NK-92 (cell line): ENCODE data around the gene TGFBR3L.

Experiments used
- DNase-seq: peaks from one replicate; lab custom pipeline; 2025; ENCODE audit not compliant: unreplicated experiment; lab: John Stamatoyannopoulos, UW

The TGFBR3L gene

DNA sequence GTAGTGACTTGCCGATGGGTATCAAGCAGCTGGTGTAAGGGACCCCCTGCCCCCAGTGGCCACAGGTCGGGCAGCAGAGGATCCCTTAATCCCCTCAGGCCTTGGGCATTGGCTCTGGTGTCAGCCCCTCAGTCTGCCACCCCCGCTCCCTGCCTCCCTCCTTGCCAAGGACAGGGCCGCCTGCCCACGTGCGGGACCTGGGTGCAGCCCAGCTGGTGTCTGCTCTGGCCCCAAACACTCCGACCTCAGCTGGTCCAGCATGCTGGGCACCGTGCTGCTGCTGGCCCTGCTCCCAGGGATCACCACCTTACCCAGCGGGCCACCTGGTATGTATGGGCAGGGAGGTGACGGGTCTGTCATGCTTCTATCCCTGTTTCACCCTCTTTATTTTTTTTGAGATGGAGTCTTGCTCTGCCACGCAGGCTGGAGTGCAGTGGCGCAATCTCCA, at the start of gene TGFBR3L:
TGFBR3L (plus strand) TSS at position 233 of the 448 bp plus-strand sequence.
- DNase-seq, result no peak

DNA sequence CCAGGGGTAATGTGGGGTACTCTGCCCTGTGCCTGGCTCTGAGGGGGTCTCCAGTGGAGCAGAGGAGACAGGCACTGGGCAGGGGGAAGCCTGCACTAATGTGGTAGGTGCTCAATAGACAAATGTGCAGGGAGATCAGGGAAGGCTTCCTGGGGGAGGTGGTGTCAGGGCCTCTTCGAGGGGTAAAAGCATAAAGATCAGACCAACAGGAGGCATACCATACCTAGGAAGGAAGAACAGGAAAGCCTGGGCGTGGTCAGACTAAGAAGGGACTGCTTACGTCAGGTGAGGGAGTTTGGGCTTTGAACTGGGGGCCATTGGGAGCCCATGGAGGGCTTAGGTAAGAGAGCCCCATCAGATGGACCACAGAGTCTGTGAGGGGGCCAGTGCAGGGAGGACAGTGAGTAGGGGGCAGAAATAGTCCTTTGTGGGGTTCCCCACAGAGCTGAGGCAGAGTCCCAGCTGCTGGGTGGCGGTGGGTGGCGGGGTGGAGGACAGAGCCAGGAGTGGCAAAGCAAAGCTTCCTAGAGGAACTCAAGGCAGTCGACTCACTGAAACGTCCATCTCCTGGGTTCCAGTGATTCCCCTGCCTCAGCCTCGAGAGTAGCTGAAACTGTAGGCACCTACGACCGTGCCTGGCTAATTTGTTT, 49.2 kb upstream of the TGFBR3L start:
- no peak for DNase-seq

DNA sequence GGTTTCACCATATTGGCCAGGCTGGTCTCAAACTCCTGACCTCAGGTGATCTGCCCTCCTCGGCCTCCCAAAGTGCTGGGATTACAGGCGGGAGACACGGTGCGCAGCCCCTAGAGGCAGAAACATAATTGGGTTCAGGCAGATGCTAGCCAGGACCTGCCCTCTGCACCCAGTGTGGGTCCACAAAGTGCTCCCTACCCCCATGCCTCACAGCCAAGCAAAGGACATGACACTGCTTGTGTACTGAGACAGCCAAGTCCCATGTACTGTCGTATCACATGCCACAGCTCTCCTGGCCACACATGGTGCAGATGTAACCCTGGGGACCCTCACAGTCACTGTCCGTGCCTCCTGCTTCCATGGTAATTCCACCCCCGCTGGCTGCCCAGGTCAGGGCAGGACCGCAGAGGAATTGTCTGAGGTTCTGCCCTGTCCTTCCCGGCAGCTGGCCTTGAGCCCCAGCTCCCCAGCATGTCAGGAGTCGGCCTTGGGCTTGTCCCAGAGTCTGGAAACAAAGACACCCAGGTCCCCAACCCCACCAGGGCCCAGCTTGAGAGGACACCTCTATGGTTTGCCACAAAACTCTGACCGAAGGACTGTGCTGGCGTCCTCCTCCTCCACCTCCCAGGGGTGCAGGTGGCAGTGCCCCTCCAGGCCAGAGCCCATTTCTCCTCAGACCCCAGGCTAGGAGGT, 48.1 kb upstream of the TGFBR3L start:
- no peak for DNase-seq

DNA sequence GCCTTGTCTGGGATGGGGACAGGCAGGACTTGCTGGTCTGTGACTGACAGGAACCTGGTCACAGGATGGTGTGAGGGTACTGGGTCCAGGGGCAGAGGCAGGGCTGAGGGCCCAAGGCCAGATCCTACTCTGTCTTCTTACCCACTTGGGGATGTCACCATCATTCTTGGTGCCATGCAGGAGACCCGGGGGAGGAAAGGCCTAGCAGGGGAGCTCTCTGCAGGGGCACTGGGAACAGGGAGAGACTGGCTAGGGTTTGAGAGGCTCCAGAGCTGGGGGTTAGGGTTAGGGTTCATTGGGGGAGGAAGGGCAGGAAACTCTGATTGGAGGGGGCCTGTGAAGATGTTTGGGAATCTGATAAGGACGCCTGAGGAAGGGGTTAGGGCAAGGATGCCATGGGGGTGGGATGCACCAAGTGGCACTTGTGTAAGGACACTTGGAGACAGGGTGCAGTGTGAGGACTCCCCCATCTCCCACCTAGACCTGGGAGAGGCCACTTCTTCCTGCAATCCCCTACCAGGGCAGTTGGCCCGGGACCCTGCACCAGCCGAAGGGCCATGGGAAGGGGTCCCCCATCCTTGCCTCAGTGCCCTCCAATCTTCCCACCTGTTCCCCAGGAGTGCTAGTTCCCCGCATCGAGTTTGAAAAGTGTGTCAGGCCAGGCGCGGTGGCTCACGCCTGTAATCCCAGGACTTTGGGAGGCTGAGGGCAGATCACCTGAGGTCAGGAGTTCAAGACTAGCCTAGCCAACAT, 47.4 kb upstream of the TGFBR3L start:
- DNase-seq, result no peak

DNA sequence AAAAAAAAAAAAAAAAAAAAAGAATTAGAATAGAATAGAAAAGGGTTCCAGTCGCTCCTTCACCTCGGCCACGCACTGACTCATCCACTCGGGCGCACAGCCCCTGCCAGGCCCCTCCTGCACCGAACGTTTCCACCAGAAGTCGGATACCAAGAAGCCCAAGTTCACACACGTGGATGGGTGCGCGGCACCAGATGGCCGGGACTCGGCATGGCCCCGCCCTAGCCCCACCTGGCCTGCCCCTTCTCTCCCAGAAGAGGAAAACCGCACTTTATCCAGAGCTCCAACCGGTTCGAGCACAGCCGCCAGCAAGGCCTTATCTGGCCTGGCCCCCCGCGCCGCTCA, 46.3 kb upstream of the TGFBR3L start:
- no peak for DNase-seq

DNA sequence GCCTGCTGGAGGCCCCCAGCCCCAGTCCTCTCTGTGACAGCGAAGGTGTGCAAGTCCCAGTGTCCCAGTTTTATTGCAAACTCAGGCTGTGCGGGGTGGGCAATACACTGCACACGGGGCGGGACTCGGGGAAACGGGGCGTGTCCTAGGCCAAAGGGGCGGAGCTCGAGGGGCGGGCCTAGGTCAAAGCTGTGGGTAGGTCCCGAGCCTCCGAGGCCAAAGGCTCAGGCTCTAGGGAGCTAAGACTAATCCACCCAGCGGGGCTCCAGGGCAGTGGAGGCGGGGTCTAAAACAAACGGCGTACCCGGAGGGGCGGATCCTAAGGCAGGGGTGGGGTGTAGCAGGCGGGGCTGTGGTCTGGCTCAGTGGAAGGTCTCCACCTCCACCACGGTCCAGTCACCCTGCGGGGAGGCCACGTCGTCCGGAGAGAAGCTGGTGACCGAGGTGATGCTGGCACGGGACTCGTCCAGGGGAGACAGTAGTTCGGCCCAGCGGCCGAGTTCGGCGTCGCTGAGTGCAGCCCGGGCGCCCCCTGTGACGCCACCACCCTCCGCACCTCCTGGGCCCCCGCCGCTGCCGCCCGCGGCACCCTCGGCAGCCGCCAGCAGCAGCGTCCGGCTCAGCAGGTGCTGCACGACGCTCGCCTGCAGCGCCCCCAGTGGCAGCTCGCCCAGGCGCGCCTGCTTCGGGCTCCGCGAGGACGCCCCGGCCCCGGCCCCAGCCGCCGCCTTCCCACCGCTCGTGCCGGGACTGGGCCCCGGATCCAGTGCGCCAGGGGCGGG, 45.8 kb upstream of the TGFBR3L start:
- DNase-seq, result no peak

DNA sequence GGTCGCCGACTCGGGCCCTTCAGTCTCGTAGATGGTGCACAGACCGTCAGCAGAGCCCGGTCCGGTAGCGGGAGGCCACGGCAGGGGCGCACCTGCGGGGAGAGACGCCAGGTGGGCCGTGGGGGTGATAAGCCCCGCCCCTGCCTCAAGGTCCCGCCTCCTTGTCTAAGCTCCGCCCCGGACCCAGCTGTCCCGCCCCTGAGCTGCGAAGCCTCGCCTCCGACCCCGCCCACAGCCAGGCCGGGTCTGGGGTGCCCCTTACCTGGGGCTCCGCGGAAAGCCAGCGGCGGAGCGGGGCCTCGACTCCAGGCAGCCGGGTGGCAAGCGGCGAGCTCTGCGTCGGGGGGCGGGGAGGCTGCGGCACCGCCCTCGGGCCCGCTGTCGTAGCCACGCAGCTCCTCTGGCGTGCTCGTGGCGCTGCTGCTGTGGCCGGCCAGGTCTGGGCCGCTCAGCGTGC, 45.1 kb upstream of the TGFBR3L start:
- no peak for DNase-seq

GRCh38 chr19:7869910-7870511, 44.6 kb upstream of the TGFBR3L start:
- DNase-seq, result no peak

DNA sequence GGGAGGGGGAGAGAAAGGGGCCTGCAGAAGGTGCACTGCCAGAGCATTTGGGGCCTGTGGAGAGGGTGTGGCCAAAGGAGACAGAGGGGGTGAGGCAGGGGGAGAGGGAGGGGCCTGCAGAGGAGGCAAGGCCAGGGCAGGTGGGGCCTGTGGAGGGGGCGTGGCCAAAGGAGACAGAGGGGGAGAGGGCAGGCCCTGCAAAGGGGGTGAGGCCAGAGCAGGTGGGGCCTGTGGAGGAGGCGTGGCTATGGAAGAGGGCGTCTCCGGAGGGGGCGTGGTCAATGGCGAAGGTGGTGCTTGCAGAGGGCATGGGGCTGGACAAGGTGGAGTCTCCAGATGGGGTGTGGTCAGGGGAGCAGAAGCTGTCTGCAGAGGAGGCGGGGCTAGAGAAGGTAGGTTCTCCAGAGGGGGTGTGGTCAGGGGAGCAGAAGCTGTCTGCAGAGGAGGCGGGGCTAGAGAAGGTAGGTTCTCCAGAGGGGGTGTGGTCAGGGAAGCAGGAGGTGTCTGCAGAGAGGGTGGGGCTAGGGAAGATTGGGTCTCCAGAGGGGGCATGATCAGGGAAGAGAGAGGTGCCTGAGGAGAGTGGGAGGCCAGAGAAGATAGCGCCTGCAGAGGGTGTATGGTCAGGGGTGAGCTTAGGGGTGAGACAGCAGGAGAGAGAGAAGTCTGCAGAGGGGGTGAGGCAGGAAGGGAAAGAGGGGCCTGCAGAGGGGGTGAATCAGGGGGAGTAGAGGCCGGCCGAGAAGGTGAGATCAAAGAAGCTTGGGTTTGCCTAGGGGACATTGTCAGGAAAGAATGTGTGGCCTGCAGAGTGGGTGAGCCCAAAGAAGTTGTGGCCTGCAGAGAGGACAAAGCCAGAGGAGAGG, 43.8 kb upstream of the TGFBR3L start:
- DNase-seq, result no peak

DNA sequence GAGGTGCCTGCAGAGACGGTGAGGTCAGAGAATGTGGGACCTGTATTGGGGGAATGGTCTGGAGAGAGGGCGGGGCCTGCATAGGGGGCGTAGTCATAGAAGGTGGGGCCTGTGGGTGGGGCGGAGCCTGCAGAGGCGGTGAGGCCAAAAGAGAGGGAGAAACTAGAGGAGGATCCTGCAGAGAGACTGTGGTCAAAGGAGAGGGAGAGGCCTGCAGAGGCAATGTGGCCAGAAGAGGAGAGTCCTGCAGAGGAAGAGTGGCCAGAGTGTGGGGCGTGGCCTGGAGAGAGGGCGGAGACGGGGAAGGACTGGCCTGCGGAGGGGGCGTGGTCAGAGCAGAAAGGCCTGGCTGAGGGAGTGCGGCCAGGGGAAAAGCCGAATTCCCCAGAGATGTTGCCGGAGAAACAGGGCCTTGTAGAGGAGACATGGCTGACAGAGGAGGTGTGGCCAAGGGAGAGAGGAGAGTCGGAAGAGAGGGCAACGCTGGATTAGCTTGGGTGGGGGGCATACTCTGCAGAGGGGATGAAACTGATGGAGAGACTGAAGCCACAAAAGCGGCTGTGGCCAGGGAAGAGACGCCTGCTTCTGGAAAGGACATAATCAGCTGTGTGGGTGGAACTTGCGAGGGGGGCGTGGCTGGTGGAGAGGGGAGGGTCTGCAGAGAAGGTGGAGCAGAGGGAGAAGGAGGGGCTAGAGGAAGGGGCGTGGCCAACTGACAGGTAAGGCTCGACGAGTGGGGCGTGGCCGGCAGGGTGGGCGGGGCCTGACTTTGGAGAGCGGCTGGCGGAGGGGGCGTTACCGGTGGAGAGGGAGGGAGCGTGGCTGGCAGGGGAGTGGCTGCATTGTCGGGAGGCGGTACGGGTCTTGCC, 43.0 kb upstream of the TGFBR3L start:
- no peak for DNase-seq

DNA sequence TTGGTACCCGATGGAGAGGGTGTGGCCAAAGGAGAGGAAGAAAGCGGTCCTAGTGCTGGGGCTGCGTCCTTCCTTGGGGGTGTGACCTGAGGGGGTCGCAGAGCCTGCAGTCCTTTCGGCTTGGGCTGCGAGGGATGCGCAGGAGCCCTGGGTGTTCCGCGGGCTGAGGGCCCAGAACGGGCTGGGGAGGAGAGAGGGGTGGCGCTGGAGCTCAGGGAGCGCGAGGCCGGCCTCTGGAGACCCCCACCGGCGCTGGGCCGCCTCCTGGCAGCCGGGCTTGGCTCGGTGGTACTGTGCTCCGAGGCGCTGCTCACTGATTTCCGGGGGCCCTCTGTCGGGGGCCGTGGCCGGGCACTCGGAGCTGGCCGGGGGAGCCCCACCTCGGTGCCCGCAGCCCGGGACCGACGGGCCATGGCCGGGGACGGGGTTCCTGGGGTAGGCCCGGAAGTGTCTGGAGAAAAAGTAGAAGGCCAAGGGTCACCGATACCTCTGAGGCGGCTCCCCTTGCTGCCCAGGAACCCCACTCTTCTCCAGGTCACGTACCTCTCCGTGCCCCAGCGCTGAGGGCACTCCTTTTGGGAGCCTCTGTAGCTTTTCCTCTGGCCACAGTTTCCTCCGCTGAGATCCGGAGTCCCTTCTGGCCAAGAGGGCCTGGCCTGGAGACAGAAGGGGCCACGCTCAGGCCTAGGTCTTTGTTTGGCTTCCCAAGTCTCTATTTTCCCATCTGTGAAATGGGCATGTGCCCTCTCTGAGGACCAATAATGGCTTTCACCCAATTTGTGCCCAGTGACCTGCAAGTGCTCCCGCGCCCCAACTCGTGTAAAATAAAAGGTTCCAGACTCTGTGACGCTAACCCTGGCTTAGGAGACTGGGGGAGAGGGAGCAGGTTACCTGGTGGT, 42.1 kb upstream of the TGFBR3L start:
- no peak for DNase-seq

GRCh38 chr19:7873304-7874075, 41.1 kb upstream of the TGFBR3L start:
- no peak for DNase-seq

DNA sequence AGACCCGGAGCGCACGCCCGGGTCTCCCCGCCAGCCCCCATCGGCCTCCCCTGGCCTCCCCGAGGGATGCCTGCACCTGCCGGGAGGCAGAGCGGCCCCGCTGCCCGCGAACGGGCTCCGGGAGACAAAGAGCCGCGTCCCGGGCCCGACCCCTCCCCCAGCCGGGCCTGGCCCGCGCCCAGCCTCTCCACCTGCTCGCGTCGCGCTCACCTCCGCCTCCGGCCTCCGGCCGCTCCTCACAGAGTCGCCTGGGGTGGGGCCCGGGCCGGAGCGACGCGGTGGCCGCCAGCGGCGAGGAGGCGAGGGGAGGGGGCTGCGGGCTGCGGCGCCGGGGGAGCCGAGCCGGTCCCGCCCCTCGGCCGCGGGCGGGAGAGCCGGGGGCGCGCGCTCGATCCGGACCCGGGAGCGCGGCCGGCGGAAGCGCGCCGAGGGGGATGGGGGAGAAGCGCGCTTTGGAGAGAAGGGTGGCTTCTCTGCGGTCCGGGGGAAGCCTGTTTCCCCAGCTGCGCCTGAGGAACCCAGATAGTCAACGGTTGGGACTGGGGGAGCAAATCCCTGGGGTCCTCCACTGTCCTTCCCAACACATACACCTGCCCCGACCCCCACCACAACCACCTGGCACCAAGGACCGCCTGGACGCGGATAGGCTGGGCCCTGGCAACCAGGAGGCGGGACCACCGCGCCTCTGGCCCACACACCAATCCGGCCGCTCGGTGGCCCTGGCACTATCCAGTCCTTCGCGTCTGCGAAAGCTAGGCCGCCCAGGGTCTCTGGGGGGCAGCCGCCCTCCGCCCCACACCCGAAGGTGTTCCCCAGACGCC, 40.3 kb upstream of the TGFBR3L start, which contains the start of gene PRR36:
PRR36 (minus strand) TSS at position 315 of the 821 bp plus-strand sequence. CDS start 701 bp downstream, outside the sequence.
- no peak for DNase-seq

DNA sequence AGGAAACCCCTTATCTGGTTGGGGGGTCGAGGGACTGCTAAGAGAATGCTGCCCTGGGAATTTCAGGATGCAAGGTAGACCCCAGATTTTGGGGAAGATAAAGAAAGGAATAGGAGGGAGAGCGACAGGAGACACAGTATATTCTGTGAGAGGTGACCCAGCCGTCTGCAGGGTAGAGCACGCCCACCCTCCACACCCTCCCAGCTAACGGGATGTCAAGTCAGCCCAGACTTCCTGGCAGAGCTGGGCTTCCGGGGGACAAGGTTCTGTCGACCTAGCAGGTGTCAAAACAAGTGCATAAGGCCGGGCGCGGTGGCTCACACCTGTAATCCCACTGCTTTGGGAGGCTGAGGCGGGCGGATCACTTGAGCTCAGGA, 39.7 kb upstream of the TGFBR3L start:
- no peak for DNase-seq

DNA sequence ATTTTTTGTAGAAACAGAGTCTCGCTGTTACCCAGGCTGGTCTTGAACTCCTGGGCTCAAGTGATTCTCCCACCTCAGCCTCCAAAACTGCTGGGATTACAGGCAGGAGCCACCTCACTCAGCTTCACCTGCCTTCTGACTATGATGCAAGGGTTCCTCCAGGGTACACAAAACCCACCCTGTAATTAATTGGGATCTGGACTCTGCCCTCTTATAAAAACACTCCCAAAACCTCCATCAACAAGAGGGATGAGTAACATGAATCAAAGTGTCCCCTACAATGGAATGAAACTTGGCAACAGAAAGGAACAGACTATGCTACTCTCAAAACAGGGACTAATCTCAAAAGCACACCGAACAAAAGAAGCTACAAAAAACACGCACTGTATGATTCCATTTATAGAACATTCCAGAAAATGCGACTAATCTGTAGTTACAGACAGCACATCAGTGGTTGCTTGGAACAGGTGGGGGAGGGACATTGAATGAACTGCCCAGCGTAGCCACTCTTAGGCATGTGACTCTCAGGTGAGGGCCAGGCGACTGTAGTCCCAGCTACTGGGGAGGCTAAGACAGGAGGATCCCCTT, 37.3 kb upstream of the TGFBR3L start:
- no peak for DNase-seq
